PC-9 (cell line): ENCODE data around the gene SCAF8.

Experiments used
- CTCF ChIP-seq: fragments of 200-600 bp; sonication (generic); conservative IDR thresholded peaks from 2 replicates; pipeline ENCODE4 v1.6.1; 2017; ENCODE audit warnings: mixed run types, antibody characterized with exemption, mild to moderate bottlenecking, moderate library complexity
- EZH2 ChIP-seq: fragments of 200-600 bp; sonication (generic); IDR thresholded peaks from 2 replicates; pipeline ENCODE4 v1.8.0; 2017; ENCODE audit warnings: antibody characterized with exemption, low read depth

- TF ChIP-seq CTCF (no peak), EZH2 (no peak)
These were observed 115.4 kb downstream of the SCAF8 start for GRCh38 chr6:154848580-154848979.
